GM18517 (cell line): ENCODE results near the gene FREM1.

Source experiments
- ATAC-seq: cut with Tn5 transposase; IDR thresholded peaks from one replicate; pipeline ENCODE4 v1.9.1; 2021; ENCODE audit warnings: mild to moderate bottlenecking, moderate library complexity; ENCODE audit not compliant: unreplicated experiment

The FREM1 gene

GRCh38 chr9:14882090-14882489 lies 28.1 kb downstream of the FREM1 start:
- no peak for ATAC-seq

DNA sequence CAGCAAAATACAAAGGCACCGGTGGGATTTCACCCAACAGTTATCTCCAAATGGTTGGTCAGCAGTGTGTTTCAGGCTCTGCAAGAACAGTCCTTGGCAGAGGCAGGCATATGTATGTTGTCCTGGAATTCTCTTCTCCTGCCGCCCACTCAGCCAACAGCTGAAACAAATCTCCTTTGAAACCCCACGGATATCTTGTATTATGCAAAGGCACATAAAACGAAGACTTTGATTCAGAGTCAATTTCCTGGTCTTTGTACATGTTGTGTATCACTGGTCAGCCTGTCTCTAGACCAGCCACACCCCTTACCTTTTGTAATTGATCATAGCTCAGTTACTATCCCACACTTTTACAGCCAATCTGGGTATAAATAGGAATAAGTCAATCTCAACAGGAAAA lies 29.2 kb downstream of the FREM1 start:
- ATAC-seq: no peak

DNA sequence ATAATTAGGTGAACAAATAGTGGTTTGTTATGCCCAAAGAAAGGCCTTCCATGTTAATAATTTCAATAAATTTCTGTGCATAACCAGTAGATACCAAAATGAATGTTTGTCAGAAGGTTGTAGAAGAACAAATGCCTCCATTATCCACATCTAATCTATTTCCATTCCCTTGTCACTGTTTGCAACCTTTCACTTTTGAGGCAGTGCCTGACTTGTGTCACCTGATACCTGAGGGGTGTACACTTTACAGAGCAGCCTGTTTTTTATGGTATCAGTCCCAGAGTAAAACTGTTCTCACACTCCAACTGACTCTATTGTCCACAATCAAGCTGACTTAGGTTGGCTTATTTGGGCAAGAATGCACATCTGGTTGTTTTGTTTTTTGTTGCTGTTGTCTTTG lies 40.1 kb downstream of the FREM1 start:
- no peak for ATAC-seq

- no peak for ATAC-seq
Measured at GRCh38 chr9:14869671-14870070, 40.6 kb downstream of the FREM1 start.

DNA sequence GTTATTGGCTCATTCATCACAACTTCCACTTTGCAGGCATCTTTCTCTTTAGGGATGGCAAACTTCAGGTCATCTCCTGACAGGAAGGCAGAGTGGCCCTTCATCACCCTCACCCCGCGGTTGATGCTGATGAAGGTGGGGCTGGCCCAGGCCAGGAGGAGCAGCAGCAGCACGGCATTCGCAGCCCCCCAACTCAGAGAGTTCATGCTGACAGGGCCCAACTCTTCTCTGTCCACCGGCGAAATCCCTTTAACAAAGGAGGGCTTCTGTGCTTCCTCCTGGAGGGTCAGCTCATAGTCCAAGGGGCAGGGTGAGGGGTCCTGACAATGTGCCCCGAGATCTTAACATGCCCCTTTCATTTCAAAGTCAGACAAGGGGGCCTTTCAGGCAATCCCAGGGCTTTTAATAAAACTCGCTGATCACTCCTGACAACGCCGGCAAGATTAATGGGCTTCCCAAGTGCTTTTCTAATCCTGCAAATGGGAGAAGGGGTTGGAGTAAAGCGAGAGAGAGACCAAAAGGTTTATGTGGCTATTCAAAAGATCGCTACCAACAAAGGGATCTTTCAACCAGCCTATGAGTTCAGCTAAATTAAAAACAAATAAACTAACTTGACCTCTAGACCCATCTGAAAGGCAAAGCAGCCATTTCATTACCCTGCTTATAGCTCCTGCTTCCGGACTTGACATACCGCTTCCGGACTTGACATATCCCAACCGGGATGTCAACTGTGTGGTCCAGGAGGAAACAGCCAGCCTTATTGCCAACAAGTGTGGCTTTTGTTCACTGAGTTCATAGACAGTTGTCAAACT lies 41.2 kb downstream of the FREM1 start:
- no peak for ATAC-seq

GRCh38 chr9:14868418-14868771 lies 41.8 kb downstream of the FREM1 start:
- no peak for ATAC-seq

- no peak for ATAC-seq
Measured at GRCh38 chr9:14866200-14866749, 44.0 kb downstream of the FREM1 start.

DNA sequence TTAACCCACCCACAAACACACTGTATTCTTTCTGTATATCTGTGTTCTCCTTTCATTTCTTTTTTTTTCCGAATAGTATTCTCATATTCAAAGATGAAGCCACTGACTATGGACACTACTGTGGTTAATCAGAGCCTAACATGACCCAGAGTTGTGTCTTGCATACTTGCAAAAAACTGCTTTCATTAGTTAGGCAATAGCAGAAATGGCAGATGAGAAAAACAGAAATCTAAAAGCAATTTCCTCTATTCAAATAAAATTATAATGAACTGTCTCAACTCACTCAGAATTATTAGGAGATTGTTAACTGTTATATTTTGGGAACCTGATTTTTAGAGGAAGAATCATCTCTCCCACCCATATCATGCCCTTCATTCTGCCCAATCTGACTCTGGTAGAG lies 45.9 kb downstream of the FREM1 start:
- no peak for ATAC-seq

- no peak for ATAC-seq
Measured at GRCh38 chr9:14863402-14863801, 46.8 kb downstream of the FREM1 start.

GRCh38 chr9:14857449-14858305 lies 52.6 kb downstream of the FREM1 start:
- no peak for ATAC-seq

GRCh38 chr9:14849851-14850250 lies 60.4 kb downstream of the FREM1 start:
- no peak for ATAC-seq

- no peak for ATAC-seq
Measured at GRCh38 chr9:14849296-14849695, 60.9 kb downstream of the FREM1 start.

DNA sequence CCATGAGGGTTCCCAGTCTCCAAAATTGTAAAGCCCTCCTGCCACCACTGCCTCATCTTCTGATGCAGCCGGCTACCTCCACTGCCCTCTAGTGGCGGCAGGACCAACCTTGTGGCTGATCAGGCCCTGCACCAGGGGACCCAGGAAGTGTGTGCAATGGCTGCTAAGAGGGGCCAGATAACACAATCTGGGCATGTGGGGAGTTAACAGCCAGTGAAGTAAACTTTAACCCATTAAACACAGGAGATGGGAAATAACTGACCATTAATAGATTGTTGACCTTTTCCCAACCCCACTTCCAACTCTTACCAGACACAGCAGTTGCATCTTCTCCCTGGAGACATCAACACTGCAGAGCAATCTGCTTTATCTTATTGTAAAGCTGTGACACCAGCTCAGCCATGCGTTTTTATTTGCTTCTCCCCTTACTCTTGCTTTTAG lies 63.3 kb downstream of the FREM1 start:
- ATAC-seq: peak; percentile 93

- no peak for ATAC-seq
Measured at GRCh38 chr9:14843163-14843562, 67.1 kb downstream of the FREM1 start.

DNA sequence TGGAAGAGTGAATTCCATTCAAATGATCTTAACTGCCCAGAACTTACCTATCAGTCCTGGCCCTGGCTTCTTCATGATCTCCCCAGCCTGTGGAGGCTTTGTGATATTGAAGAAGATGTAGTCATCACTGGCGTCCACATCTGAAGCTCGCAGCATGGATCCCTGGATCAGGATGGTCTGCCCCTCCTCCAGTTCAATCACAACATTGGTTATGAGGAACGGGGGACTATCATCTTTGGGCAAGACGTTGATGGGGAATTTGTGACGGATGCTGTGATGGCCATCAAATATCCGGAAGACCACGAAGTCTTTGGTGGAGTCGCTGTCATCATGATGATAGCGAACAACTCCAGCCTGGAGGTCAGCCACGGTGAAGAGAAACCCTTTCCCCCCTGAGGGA lies 68.0 kb downstream of the FREM1 start:
- ATAC-seq: no peak

- no peak for ATAC-seq
Measured at GRCh38 chr9:14838701-14839100, 71.5 kb downstream of the FREM1 start.

DNA sequence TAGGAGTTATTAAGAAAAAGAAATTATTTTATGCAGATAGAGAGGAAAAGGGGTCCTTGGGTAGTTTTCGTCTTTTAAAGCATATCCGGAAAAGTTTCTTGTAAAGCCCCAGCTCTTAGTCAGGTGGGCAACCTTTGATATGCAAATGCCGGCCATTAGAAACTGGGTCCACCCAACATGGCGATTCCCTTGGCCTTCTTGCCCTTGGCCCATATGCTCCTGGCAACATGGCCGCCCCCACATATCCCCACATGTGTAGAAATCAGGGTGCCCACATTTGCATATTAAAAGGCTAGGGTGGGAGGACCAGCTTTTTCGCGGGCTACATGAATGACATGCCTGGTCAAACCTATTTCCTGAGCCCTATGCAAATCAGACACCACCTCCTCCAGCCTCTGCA lies 73.3 kb downstream of the FREM1 start:
- no peak for ATAC-seq

- ATAC-seq: no peak
Measured at GRCh38 chr9:14831661-14832060, 78.6 kb downstream of the FREM1 start.

GRCh38 chr9:14831074-14831473 lies 79.2 kb downstream of the FREM1 start:
- ATAC-seq: no peak

DNA sequence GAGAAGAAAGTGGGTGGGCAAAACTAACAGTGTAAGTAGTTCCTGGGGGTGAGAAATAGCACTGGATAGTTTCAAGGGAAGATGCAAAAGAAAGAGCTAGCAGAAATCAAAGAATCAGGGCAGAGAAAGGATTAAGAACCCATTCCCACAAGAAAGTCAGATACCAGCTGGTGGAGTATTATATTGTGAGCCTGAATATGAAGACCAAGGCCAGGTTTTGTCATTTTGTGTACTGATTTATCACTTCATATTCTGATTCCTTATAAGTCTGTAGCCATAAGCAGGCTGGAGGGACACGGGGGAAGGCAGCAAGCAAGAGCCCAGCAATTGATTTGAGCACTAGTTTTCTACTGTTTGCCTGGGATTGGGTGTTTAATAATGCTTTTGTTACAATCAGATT lies 80.2 kb downstream of the FREM1 start:
- no peak for ATAC-seq

- ATAC-seq: no peak
Measured at GRCh38 chr9:14829204-14829603, 81.0 kb downstream of the FREM1 start.

DNA sequence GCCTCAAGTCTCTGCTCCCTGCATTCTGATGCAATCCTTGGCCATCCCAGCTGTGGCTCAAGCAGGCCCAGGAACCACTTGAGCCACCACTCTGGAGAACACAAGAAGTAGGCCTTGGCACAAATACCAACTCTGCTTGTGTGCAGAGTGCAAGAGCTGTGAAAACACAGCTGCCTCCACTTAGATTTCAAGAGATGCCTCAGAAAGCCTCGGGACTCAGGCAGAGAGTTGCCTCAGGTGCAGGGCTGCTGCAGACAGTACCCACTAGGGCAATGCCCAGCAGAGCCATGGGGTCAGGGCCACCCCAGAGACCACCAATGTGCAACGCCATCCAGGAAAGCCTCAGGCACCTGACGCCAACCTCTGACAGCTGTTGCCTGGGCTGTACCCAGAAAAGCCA lies 82.4 kb downstream of the FREM1 start:
- ATAC-seq: no peak
